Neural crest cell (in vitro differentiated cells): ENCODE data around the gene ACSL1. TPM values are rescaled to one million over a fixed set of nuclear protein-coding genes. Genes with fewer than 3 reads are reported as not detected.

ENCODE experiments used
- DNase-seq: peaks from one replicate; pipeline ENCODE4 v3.0.0; 2021; ENCODE audit warnings: low read depth, mixed read lengths, low spot score
- H3K27ac Mint-ChIP-seq: one replicate; pipeline ENCODE4 v1.8.0; 2021; ENCODE audit warnings: mild to moderate bottlenecking, mixed read lengths; ENCODE audit not compliant: unreplicated experiment
- H3K27me3 Mint-ChIP-seq: 2 replicates; pipeline ENCODE4 v1.8.0; 2021; ENCODE audit warnings: low read depth, mild to moderate bottlenecking, mixed read lengths
- H3K36me3 Mint-ChIP-seq: 2 replicates; pipeline ENCODE4 v1.8.0; 2021; ENCODE audit warnings: low read depth, mild to moderate bottlenecking, mixed read lengths
- H3K4me1 Mint-ChIP-seq: 2 replicates; pipeline ENCODE4 v1.8.0; 2021; ENCODE audit warnings: mixed read lengths
- H3K4me3 Mint-ChIP-seq: one replicate; pipeline ENCODE4 v1.8.0; 2021; ENCODE audit warnings: mild to moderate bottlenecking, mixed read lengths
- H3K9me3 Mint-ChIP-seq: 2 replicates; pipeline ENCODE4 v1.8.0; 2021; ENCODE audit warnings: mixed read lengths
- CTCF ChIP-seq: fragments of 200-600 bp; sonication (generic); conservative IDR thresholded peaks from 2 replicates; pipeline ENCODE4 v1.5.0; 2021; ENCODE audit warnings: antibody characterized with exemption, mild to moderate bottlenecking
- total RNA-seq: library from RNA; stranded (reverse); gene quantifications from 2 replicates; pipeline ENCODE4 v1.2.1, GENCODE V29; 2021

Gene ACSL1
- total RNA-seq, 1 donor from 2014 or later: 10.4 TPM

- H3K27ac Mint-ChIP-seq: no peak overlapping the region
- no peaks in the 10 kb centered on the region for H3K36me3 Mint-ChIP-seq
- no peak for DNase-seq
- no peak for TF ChIP-seq CTCF
- H3K27me3 Mint-ChIP-seq: peaks cover 12% of the 10 kb centered on the region
- peaks cover 16% of the 10 kb centered on the region for H3K4me1 Mint-ChIP-seq
- H3K4me3 Mint-ChIP-seq: no peak overlapping the region
- no peaks in the 10 kb centered on the region for H3K9me3 Mint-ChIP-seq
Measured at GRCh38 chr4:184803874-184804273, 21.9 kb downstream of the ACSL1 start.

- Mint-ChIP-seq H3K4me3 (no peak overlapping the region), H3K27me3 (peaks cover 12% of the 10 kb centered on the region), H3K4me1 (peaks cover 9% of the 10 kb centered on the region), H3K36me3 (no peaks in the 10 kb centered on the region), H3K27ac (no peak overlapping the region), H3K9me3 (no peaks in the 10 kb centered on the region)
- no peak for DNase-seq
- no peak for TF ChIP-seq CTCF
Measured at GRCh38 chr4:184803133-184803532, 22.6 kb downstream of the ACSL1 start.

- Mint-ChIP-seq H3K27me3 (peaks cover 12% of the 10 kb centered on the region), H3K36me3 (no peaks in the 10 kb centered on the region), H3K4me1 (peaks cover 4% of the 10 kb centered on the region), H3K4me3 (no peak overlapping the region), H3K9me3 (no peaks in the 10 kb centered on the region), H3K27ac (no peak overlapping the region)
- no peak for DNase-seq
- no peak for TF ChIP-seq CTCF
Measured at GRCh38 chr4:184802697-184803015, 23.1 kb downstream of the ACSL1 start.

- H3K27ac Mint-ChIP-seq: no peak overlapping the region
- no peak for TF ChIP-seq CTCF
- no peak for DNase-seq
Measured at GRCh38 chr4:184801781-184802696, 23.7 kb downstream of the ACSL1 start.

GRCh38 chr4:184798504-184798903 is 27.3 kb downstream of the ACSL1 start:
- Mint-ChIP-seq H3K9me3 (no peaks in the 10 kb centered on the region), H3K36me3 (peaks cover 5% of the 10 kb centered on the region), H3K4me3 (no peak overlapping the region), H3K27me3 (peaks cover 7% of the 10 kb centered on the region), H3K27ac (no peak overlapping the region), H3K4me1 (peaks cover 4% of the 10 kb centered on the region)
- no peak for TF ChIP-seq CTCF
- no peak for DNase-seq

More at GRCh38 chr4:184801781-184802696, 23.7 kb downstream of the ACSL1 start:
- H3K9me3 Mint-ChIP-seq: no peaks in the 10 kb centered on the region
- H3K27me3 Mint-ChIP-seq: peaks cover 12% of the 10 kb centered on the region
- H3K36me3 Mint-ChIP-seq: no peaks in the 10 kb centered on the region
- H3K4me1 Mint-ChIP-seq: peaks cover 3% of the 10 kb centered on the region
- no peak overlapping the region for H3K4me3 Mint-ChIP-seq
